Esophagus (tissue), 2 donors: ENCODE data around the gene CFAP54. TPM values are rescaled to one million over a fixed set of nuclear protein-coding genes. Genes with fewer than 3 reads are reported as not detected.

Experiments used
- H3K27ac ChIP-seq, 2 donors: one replicate each; pipeline ENCODE4 v1.5.1; 2013; ENCODE audit warnings: low read depth in 2 of 2, mild to moderate bottlenecking in 2 of 2, inconsistent platforms in 1 of 2, low read length in 1 of 2, moderate library complexity in 1 of 2
- H3K27me3 ChIP-seq, 2 donors: one replicate each; pipeline ENCODE4 v1.6.1; 2013; ENCODE audit warnings: low read length in 2 of 2, control low read depth in 1 of 2, mild to moderate bottlenecking in 1 of 2; ENCODE audit not compliant: insufficient read depth in 2 of 2, control insufficient read depth in 1 of 2
- H3K36me3 ChIP-seq, 2 donors: one replicate each; pipeline ENCODE4 v1.6.1; 2013; ENCODE audit warnings: low read length in 1 of 2; ENCODE audit not compliant: control insufficient read depth in 2 of 2, insufficient read depth in 2 of 2
- H3K4me1 ChIP-seq, 2 donors: one replicate each; pipeline ENCODE4 v1.6.1; 2013; ENCODE audit warnings: low read length in 1 of 2; ENCODE audit not compliant: control insufficient read depth in 2 of 2, insufficient read depth in 2 of 2
- H3K4me3 ChIP-seq, 2 donors: one replicate each; pipeline ENCODE4 v1.5.1; 2013; ENCODE audit warnings: low read length in 2 of 2, mild to moderate bottlenecking in 2 of 2, low read depth in 1 of 2, moderate library complexity in 1 of 2
- H3K9me3 ChIP-seq, 2 donors: one replicate each; pipeline ENCODE4 v1.6.1; 2013; ENCODE audit warnings: mild to moderate bottlenecking in 2 of 2, low read depth in 1 of 2, low read length in 1 of 2, moderate library complexity in 1 of 2; ENCODE audit not compliant: control insufficient read depth in 2 of 2, insufficient read depth in 1 of 2
- WGBS, 2 donors: extraction: QIAGEN DNeasy Blood & Tissue Kit; methylation state at CpG; one replicate each; pipeline ENCODE4 v1.1.7; 2013; 5-methylcytosine and 5-hydroxymethylcytosine counted together
- polyA plus RNA-seq, 2 donors: library from polyadenylated mRNA; stranded (reverse); fragments of 200-250 nt; gene quantifications; one replicate each; pipeline ENCODE4 v1.2.3, GENCODE V29; 2013
- donor health status: healthy with polysubstance abuse.
- donor health status: Bipolar disorder and iron deficiency.

Gene CFAP54
- polyA plus RNA-seq, 2 donors = 0.06 to 0.08 TPM

GRCh38 chr12:96529912-96530311 is 40.5 kb downstream of the CFAP54 start:
- Histone ChIP-seq H3K36me3 (no peaks in the 10 kb centered on the region), H3K27ac (no peak overlapping the region), H3K4me3 (no peak overlapping the region), H3K27me3 (no peaks in the 10 kb centered on the region), H3K9me3 (no peaks in the 10 kb centered on the region), H3K4me1 (no peaks in the 10 kb centered on the region)
- 86% methylated on average over 7 of the region's 7 CpGs for WGBS, 2 donors

GRCh38 chr12:96534339-96534738 is 45.0 kb downstream of the CFAP54 start:
- no peak overlapping the region for H3K27ac ChIP-seq
- no peaks in the 10 kb centered on the region for H3K27me3 ChIP-seq
- WGBS, 2 donors = 61 to 74% methylated on average over 4 of the region's 4 CpGs
- H3K4me3 ChIP-seq = no peak overlapping the region
- no peaks in the 10 kb centered on the region for H3K36me3 ChIP-seq
- no peaks in the 10 kb centered on the region for H3K9me3 ChIP-seq
- H3K4me1 ChIP-seq = no peaks in the 10 kb centered on the region

GRCh38 chr12:96548384-96548783 is 59.0 kb downstream of the CFAP54 start:
- 62 to 76% methylated on average over 2 of the region's 2 CpGs for WGBS, 2 donors
- Histone ChIP-seq H3K4me3 (no peak overlapping the region), H3K27me3 (no peaks in the 10 kb centered on the region), H3K9me3 (no peaks in the 10 kb centered on the region), H3K4me1 (no peaks in the 10 kb centered on the region), H3K27ac (no peak overlapping the region), H3K36me3 (no peaks in the 10 kb centered on the region)

- Histone ChIP-seq H3K4me3 (no peak overlapping the region), H3K27ac (no peak overlapping the region), H3K27me3 (no peaks in the 10 kb centered on the region), H3K4me1 (no peaks in the 10 kb centered on the region), H3K9me3 (no peaks in the 10 kb centered on the region), H3K36me3 (no peaks in the 10 kb centered on the region)
- WGBS, 2 donors = 53 to 55% methylated on average over 2 of the region's 2 CpGs
Observed at GRCh38 chr12:96549341-96549740, 60.0 kb downstream of the CFAP54 start.

GRCh38 chr12:96570579-96570978 is 81.2 kb downstream of the CFAP54 start:
- no peaks in the 10 kb centered on the region for H3K9me3 ChIP-seq
- no peak overlapping the region for H3K27ac ChIP-seq
- H3K27me3 ChIP-seq = no peaks in the 10 kb centered on the region
- H3K4me3 ChIP-seq = no peak overlapping the region
- H3K36me3 ChIP-seq = no peaks in the 10 kb centered on the region
- no peaks in the 10 kb centered on the region for H3K4me1 ChIP-seq

- Histone ChIP-seq H3K4me3 (no peak overlapping the region), H3K27me3 (no peaks in the 10 kb centered on the region), H3K9me3 (no peaks in the 10 kb centered on the region), H3K36me3 (no peaks in the 10 kb centered on the region), H3K4me1 (no peaks in the 10 kb centered on the region), H3K27ac (no peak overlapping the region)
- 73 to 76% methylated on average over 4 of the region's 4 CpGs for WGBS, 2 donors
Observed at GRCh38 chr12:96571101-96571862, 81.9 kb downstream of the CFAP54 start.

- no peak overlapping the region for H3K4me3 ChIP-seq
- WGBS, 2 donors = 1 to 2% methylated on average over 3 of the region's 3 CpGs
- H3K27ac ChIP-seq = no peak overlapping the region
- H3K4me1 ChIP-seq = no peaks in the 10 kb centered on the region
- no peaks in the 10 kb centered on the region for H3K36me3 ChIP-seq
- H3K27me3 ChIP-seq = no peaks in the 10 kb centered on the region
- H3K9me3 ChIP-seq = no peaks in the 10 kb centered on the region
Observed at GRCh38 chr12:96578526-96579125, 89.2 kb downstream of the CFAP54 start.

GRCh38 chr12:96585977-96586376 is 96.6 kb downstream of the CFAP54 start:
- no peaks in the 10 kb centered on the region for H3K9me3 ChIP-seq
- 56 to 86% methylated on average over 1 of the region's 1 CpG for WGBS, 2 donors
- no peak overlapping the region for H3K4me3 ChIP-seq
- no peaks in the 10 kb centered on the region for H3K27me3 ChIP-seq
- no peak overlapping the region for H3K27ac ChIP-seq
- no peaks in the 10 kb centered on the region for H3K36me3 ChIP-seq
- no peaks in the 10 kb centered on the region for H3K4me1 ChIP-seq

- Histone ChIP-seq H3K27ac (no peak overlapping the region), H3K9me3 (no peaks in the 10 kb centered on the region), H3K4me1 (no peaks in the 10 kb centered on the region), H3K36me3 (no peaks in the 10 kb centered on the region), H3K27me3 (no peaks in the 10 kb centered on the region), H3K4me3 (no peak overlapping the region)
- WGBS, 2 donors = 49 to 54% methylated on average over 2 of the region's 2 CpGs
Observed at GRCh38 chr12:96587691-96588090, 98.3 kb downstream of the CFAP54 start.

GRCh38 chr12:96590970-96591369 is 101.6 kb downstream of the CFAP54 start:
- WGBS, 2 donors = 71 to 79% methylated on average over 4 of the region's 4 CpGs

More at GRCh38 chr12:96590970-96591369, 101.6 kb downstream of the CFAP54 start:
- no peaks in the 10 kb centered on the region for H3K9me3 ChIP-seq
- H3K27me3 ChIP-seq = no peaks in the 10 kb centered on the region
- H3K27ac ChIP-seq = no peak overlapping the region
- H3K36me3 ChIP-seq = no peaks in the 10 kb centered on the region
- H3K4me1 ChIP-seq = no peaks in the 10 kb centered on the region
- no peak overlapping the region for H3K4me3 ChIP-seq
